HL-60 (cell line): ENCODE measurements around the gene SLC7A14.

ENCODE experiments used
- CTCF ChIP-seq: IDR thresholded peaks from one replicate; pipeline ENCODE4 v1.5.1; 2011; ENCODE audit warnings: low read length, control low read depth, inconsistent platforms; ENCODE audit not compliant: insufficient read depth
- REST ChIP-seq: IDR thresholded peaks from 2 replicates; pipeline ENCODE4 v1.6.1; 2012; ENCODE audit warnings: low read depth; ENCODE audit not compliant: insufficient replicate concordance

GRCh38 chr3:170490828-170491560, 94.9 kb downstream of the SLC7A14 start:
- no peak for TF ChIP-seq CTCF
- TF ChIP-seq REST: no peak
